CD4-positive, alpha-beta T cell treated with Interleukin-6 at 100 ng/mL for 8 hours (primary cell): ENCODE data around the gene ALG10B.
"Not testable (repeated sequence)": the region's sequence is repeated elsewhere in the genome, so short reads cannot be mapped to it uniquely, and the experiment has no call there.

Experiments used
- DNase-seq: peaks from one replicate; pipeline ENCODE4 v3.0.0-alpha.2; 2020; ENCODE audit warnings: mixed read lengths, low spot score

The ALG10B gene

GRCh38 chr12:38316391-38317129, at the start of gene ALG10B:
TSS of gene ALG10B (plus strand) at chr12:38316774. CDS start at chr12:38316894, 120 bp downstream.
- DNase-seq = peak; percentile 93

GRCh38 chr12:38268612-38269011, 48.0 kb upstream of the ALG10B start:
- DNase-seq = no peak

GRCh38 chr12:38269897-38270296, 46.7 kb upstream of the ALG10B start:
- DNase-seq = no peak

GRCh38 chr12:38279756-38280155, 36.8 kb upstream of the ALG10B start:
- DNase-seq = no peak

- DNase-seq = no peak
Measured at GRCh38 chr12:38282886-38283285, 33.7 kb upstream of the ALG10B start.

- no peak for DNase-seq
Measured at GRCh38 chr12:38289396-38289795, 27.2 kb upstream of the ALG10B start.

GRCh38 chr12:38291160-38291559, 25.4 kb upstream of the ALG10B start:
- no peak for DNase-seq

- not testable (repeated sequence) for DNase-seq
Measured at GRCh38 chr12:38302972-38303371, 13.6 kb upstream of the ALG10B start.

- DNase-seq = not testable (repeated sequence)
Measured at GRCh38 chr12:38321966-38322365, 5.4 kb downstream of the ALG10B start.

- DNase-seq = no peak
Measured at GRCh38 chr12:38324912-38325311, 8.3 kb downstream of the ALG10B start.

- no peak for DNase-seq
Measured at GRCh38 chr12:38327356-38327755, 10.8 kb downstream of the ALG10B start.

- DNase-seq = peak; percentile 27
Measured at GRCh38 chr12:38328306-38328895, 11.8 kb downstream of the ALG10B start.

GRCh38 chr12:38330414-38330813, 13.8 kb downstream of the ALG10B start:
- not testable (repeated sequence) for DNase-seq

- DNase-seq = no peak
Measured at GRCh38 chr12:38332814-38333213, 16.2 kb downstream of the ALG10B start.

GRCh38 chr12:38342444-38342843, 25.9 kb downstream of the ALG10B start:
- DNase-seq = no peak

GRCh38 chr12:38343256-38343655, 26.7 kb downstream of the ALG10B start:
- not testable (repeated sequence) for DNase-seq

- not testable (repeated sequence) for DNase-seq
Measured at GRCh38 chr12:38343916-38344315, 27.3 kb downstream of the ALG10B start.

- no peak for DNase-seq
Measured at GRCh38 chr12:38350342-38351174, 34.0 kb downstream of the ALG10B start.

- not testable (repeated sequence) for DNase-seq
Measured at GRCh38 chr12:38351175-38351508, 34.6 kb downstream of the ALG10B start.

- no peak for DNase-seq
Measured at GRCh38 chr12:38367506-38367905, 50.9 kb downstream of the ALG10B start.

- no peak for DNase-seq
Measured at GRCh38 chr12:38370311-38370710, 53.7 kb downstream of the ALG10B start.

GRCh38 chr12:38373784-38374183, 57.2 kb downstream of the ALG10B start:
- no peak for DNase-seq

GRCh38 chr12:38374751-38375150, 58.2 kb downstream of the ALG10B start:
- DNase-seq = no peak
